Fibroblast of upper back skin (primary cell): ENCODE results near the gene GALNT16.
"Not testable (repeated sequence)": the region's sequence is repeated elsewhere in the genome, so short reads cannot be mapped to it uniquely, and the experiment has no call there.

Source experiments
- DNase-seq: peaks from one replicate; pipeline ENCODE4 v3.0.0-alpha.2; 2013

The GALNT16 gene

DNA sequence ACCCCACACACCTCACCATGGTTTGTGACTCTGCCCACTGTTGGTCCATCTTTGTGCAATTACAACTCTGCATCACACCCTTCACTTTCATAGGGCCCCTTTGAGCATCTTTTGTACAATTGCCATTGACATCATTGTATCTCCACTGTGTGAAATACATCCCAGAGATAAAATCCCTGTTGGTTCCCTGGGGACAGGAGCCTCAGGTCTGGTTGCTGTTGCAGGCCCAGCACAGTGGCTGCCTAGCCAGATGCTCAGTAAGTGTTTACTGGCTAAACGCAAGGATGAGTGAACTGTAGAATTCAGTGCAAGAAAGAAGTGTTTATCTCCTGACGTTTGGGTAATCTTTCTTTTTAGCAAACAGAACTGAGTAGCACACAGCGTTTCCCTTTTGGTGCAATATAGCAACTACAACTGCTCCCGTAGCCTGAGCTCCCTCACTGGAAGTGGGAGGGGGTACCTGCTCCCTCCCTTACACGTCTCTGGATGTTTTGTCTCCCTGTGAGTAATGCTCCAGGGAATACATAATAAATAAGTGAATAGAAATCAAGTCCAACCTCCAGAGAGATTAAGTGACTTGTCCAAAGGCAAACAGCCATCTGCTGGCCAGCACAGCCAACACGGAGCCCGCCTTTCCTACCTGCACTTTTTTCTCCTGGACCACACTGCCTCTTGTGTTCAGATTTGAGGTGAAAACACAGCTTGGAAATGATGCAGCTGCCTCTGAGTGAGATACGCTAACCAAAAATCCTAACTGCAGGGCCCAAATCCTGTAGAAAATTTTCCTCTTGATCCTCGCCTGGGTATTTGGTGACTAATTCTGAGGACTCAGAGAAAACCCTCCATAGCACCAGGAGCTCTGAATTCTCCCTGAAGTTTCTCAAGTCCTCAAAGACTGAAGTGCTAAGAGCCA is 27.4 kb downstream of the GALNT16 start:
- peak; percentile 35 for DNase-seq

DNA sequence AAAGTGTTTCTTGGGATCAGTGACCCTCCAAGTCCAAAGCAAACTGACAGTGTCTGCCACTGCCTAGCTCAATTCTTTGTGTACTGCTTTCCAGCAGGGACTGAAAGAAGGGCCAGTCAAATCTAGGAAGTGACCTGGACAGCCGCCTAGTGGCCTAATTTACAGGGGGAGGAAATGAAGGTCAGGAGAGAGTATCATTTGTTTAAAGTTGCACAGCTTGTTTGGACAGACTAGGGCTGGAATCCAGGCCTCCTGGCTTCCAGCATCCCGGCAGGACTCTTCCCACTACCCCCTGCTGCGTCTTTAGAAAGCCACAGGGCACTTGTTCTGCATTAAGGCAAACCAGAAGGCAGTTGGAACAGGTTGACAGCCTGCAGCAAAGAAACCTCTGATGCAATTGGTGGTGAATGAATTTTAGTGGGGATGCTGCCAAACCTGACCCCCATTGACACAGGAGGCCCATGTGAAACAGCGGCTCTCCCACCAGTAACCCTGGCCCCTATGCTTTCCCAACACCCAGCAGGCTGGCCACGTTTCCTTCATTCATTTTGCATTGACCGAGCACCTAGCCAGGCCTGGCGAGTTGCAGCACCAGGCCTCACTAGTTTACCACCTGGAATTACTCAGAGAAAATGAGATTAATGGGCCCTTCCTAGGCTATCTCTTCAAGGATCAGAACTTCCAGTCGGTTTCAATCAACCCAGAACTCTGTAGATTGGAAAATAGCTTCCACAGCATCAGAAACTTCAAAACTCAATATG is 28.2 kb downstream of the GALNT16 start:
- DNase-seq: peak; percentile 82

DNA sequence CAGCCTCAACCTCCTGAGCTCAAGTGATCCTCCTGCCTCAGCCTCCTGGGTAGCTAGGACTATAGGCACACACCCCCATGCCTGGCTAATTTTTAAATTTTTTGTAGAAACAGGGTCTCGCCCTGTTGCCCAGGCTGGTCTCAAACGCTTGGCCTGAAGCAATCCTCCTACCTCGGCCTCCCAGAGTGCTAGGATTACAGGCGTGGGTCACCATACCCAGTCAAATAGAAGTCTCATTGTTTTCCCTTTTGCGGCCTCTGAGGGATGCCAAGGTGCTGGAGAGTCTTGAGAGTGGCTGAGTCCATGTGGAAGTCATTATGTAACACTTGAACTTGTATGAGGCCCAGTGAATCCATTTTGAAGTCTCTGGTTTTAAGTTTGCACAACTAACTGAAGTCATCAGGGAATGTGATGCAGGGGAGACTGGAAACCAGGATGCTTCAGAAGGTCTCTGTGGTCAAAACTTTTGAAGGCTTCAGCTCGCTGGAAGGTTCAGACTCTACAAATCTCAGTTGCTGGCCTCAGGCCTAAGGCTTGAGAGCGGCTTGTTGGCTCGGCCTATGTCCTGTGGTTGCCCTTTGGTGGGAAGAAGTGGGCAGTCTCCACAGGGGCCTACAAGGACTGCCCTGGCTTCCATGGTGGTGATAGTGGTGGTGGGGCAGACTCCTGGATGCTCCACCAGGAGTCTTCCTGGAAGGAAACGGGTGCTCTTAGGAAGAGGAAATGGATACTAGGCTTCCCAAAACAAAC is 29.2 kb downstream of the GALNT16 start:
- peak; percentile 38 for DNase-seq

GRCh38 chr14:69289811-69290520 is 30.0 kb downstream of the GALNT16 start:
- no peak for DNase-seq

DNA sequence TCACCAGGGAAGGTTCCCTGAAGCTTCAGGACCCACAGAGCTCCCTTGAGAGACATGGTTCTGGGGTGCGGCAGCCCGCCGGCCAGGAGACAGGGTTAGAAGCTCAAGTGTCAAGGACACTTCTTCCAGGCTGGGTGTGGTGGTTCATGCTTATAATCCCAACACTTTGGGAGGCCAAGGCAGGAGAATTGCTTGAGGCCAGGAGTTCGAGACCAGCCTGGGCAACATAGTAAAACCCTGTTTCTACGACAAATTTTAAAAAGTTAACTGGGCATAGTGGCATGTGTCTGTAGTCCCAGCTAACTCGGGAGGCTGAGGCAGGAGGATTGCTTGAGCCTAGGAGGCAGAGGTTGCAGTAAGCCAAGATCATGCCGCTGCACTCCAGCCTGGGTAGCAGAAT is 30.9 kb downstream of the GALNT16 start:
- DNase-seq: not testable (repeated sequence)

- DNase-seq: no peak
Observed at GRCh38 chr14:69291396-69291795, 31.4 kb downstream of the GALNT16 start.

- no peak for DNase-seq
Observed at GRCh38 chr14:69291891-69292561, 32.1 kb downstream of the GALNT16 start.

- DNase-seq: no peak
Observed at GRCh38 chr14:69298131-69299071, 38.4 kb downstream of the GALNT16 start.

- DNase-seq: no peak
Observed at GRCh38 chr14:69299286-69300035, 39.5 kb downstream of the GALNT16 start.

DNA sequence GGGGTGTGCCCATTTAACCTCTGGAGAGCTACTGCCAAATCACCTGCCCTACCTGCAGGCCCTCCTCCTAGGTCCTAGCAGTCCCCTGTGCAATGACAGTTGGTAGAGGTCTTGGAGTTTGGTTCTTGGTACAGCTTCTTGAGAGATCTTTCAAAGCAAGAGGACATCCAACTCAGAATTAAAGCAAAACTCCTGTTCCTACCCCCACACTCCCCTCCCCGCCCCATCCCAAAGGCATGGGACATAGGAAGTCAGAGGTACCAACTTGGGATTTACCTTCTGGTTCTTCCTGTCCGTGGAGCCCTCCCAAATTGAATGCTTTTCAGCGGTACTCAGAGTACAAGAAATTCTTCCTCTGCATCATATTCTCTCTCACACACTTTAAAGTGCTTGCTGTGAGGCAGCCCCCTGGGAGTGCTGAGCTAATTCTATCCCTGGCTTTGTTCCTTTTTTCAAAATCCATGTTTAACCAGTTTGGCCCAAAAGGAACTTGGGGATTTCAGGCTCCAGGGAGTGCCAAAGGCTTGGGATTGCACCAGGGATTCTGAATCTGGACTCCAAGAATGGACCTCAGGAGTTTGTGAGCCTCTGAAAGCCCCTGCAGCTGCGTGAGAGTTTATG is 40.8 kb downstream of the GALNT16 start:
- DNase-seq: no peak

DNA sequence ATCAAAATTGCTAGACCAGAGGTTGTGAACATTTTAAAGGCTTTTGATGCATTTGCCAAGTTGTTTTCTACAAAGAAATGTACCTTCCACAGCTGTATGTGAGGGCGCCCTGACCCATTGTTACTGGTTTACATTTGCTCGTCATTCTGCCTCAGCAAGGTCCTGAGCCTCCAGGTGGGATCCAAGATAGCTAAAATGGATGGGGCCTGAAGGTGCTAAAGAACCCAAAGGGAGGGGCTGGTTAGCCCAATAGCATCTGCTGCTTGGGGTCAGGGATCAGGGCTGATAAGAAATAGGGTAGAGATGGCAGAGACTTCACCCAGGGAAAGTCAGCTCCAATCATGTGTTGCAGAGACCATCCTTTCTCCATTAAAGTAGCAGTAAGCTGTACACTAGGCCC is 43.1 kb downstream of the GALNT16 start:
- DNase-seq: no peak

GRCh38 chr14:69312608-69313007 is 52.6 kb downstream of the GALNT16 start:
- DNase-seq: no peak

GRCh38 chr14:69313176-69313575 is 53.2 kb downstream of the GALNT16 start:
- DNase-seq: no peak

DNA sequence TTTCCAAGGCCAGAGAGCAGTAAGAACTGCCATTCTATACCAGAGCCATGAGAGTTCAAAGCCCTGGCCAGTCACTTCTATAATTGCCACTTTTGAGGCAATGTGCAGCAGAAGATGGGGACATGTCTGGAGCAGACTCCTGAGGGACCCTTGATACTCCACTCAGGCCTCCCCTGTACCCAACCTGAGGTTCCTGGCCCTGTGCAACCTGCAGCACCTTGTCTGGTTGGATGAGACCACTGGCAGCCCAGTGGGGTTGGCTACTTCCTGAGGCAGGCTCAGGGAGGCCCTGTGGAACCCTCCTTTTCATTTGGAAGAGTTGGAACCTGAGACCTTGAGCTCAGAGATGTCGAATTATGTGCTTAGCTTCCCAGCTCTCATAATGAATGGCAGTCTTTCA is 54.4 kb downstream of the GALNT16 start:
- DNase-seq: no peak

- peak; percentile 9 for DNase-seq
Observed at GRCh38 chr14:69315301-69315700, 55.3 kb downstream of the GALNT16 start.

DNA sequence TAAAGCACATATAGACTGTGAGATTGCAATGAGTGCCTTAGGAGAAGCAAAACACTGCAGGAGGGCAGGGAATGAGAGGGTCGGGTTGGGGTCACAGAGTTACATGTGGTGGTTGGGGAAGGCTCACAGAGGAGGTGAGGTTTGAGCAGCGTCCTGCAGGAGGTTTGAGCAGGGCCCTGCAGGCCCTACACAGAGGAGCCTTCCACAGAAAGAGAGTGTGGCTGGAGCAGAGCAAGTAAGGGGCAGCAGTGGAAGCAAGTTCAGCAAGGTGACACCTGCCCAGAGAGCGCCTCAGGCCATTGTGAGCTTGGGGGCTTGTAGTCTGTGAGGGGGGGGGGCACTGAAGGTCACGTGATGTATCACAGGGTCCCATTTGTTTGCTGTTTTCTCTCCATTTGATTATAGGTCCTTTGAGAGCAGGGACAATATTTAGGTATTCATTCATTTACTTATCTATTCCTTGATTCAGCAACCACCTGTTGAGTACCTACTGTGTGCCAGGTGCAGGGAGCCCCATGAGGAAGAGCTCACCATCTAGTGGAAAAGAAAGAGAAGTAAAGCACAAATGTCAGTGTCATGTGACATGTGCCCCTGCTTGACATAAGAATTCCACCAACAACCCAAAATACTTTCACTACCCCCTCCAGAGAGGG is 56.6 kb downstream of the GALNT16 start:
- no peak for DNase-seq

DNA sequence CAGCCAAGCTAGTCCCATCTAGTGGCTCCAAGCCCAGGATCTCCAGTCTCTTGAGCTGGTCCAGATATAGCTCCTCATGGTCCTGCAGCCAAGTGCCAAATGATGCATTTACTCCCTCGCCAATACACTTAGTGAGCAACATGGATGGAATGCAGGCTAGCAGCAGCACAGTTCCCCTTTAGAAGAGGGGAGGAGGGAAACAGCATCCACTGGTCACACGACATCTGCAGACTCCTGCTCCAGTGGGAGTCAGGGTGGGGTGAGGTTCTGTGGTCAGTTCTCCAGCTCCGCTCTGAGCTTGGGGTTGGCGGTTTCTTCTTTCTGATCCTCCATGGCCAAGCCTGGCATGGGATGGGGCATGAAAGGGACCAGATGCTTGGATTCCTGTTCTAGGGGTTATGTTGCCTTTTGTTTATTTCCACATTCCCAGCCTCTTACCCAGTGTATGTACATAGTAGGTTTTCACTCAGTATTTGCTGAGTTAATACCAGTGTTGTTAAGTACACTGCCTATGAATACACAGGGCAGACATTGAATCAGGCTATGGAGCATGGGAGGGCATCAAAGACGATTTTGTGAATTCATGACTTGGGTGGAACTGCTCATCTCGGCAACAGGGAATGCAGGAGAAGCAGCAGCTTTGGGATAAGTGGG is 57.3 kb downstream of the GALNT16 start:
- peak; percentile 98 for DNase-seq

GRCh38 chr14:69317780-69318179 is 57.8 kb downstream of the GALNT16 start:
- no peak for DNase-seq

- no peak for DNase-seq
Observed at GRCh38 chr14:69318241-69318640, 58.3 kb downstream of the GALNT16 start.
